Medulla oblongata (tissue), 1 donor: ENCODE data around the gene MSL1.
A peak's percentile ranks its signal among the peaks of the same experiment; 100 is the strongest.
"Not testable (repeated sequence)": the region's sequence is repeated elsewhere in the genome, so short reads cannot be mapped to it uniquely, and the experiment has no call there.

ENCODE experiments used
- DNase-seq: peaks from one replicate; pipeline ENCODE4 v3.0.0-alpha.2; 2015; ENCODE audit errors: extremely low spot score

MSL1 gene

GRCh38 chr17:40124279-40125141 is 2.7 kb downstream of the MSL1 start:
- no peak for DNase-seq

DNA sequence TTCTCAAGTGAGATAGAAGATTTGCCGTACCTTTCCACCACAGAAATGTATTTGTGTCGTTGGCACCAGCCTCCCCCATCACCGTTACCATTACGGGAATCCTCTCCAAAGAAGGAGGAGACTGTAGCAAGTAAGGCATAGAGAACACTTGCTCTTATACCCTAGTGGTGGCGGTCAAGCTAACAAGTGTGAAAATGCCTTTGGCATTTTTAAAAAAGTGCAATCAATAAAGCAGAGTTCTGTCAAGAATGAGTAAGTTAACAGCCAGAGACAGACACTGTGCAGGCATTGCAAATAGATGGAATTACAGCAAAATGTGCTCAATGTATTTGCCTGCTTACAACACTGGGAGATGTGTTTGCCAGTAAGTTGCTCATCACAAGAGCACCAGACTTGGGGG is 7.7 kb downstream of the MSL1 start:
- no peak for DNase-seq

DNA sequence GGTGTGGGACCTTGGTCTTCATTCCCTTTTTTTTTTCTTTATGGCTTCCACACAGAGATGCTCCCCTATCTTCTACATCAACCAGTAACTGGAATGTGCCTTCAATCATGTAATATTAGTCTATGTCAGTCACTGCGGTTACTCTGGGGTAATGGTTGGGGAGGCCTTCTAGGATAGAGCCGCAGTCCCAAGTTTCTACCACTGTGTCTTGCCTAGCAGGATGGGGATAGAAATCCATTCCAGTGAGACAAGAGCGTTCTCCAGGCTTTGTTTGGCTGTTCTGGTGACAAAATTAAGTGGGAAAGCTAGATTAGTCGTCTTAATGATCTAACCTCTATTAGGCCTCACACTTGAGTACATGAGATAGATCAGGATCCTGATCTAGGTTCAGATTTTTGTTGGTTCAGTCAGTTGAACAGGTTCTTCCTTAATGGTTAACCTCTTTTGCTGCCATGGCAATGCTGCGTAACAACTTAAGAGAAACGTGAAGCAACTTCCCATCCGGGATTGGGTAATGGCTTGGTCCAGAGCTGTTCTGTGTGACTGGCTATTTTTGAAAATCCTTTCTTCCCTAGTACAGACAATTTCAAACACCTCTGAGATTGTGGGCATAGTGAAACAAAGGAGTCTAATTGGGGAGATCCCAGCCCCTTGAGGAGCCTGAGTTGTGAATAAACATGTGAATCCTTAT is 8.7 kb downstream of the MSL1 start:
- peak; percentile 76 for DNase-seq

GRCh38 chr17:40134184-40134583 is 12.4 kb downstream of the MSL1 start:
- no peak for DNase-seq

DNA sequence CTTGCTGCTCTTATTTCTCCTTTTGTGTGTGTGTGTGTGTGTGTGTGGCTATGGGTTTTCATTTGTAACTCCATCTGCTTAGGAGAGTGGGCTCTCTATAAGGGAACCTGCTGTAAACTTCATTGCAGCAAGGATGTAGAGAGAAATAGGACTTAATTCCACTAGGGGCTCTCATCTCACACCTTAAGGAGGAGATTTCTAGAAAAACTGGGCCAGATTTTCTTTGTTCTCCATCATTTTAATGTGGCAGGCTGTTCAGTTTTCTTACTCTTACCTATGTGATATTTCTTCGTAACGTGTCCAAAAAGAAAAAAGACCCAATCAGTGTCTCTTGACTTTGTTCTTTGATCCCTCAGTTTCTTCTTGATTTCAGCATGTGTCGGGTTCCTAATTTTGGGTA is 14.0 kb downstream of the MSL1 start:
- no peak for DNase-seq

GRCh38 chr17:40139566-40140058 is 17.8 kb downstream of the MSL1 start:
- DNase-seq: no peak

GRCh38 chr17:40143166-40143565 is 21.4 kb downstream of the MSL1 start:
- DNase-seq: not testable (repeated sequence)

DNA sequence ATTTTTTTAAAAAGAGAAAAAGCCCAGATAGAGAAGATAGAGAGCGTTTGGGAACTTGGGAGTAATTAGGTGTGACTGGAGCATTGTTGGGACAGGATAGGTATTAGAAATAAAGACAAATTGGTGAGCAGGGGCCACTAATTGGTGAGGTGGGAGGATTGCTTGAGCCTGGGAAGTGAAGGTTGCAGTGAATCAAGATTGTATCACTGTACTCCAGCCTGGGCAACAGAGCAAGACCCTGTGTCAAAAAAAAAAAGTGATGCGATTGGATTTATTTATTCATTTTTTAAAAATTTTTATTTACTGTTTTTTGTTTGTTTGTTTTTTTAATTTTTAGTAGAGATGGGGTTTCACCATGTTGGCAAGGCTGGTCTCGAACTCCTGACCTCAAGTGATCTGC is 23.7 kb downstream of the MSL1 start:
- DNase-seq: no peak

- DNase-seq: no peak
Measured at GRCh38 chr17:40148527-40148926, 26.8 kb downstream of the MSL1 start.

DNA sequence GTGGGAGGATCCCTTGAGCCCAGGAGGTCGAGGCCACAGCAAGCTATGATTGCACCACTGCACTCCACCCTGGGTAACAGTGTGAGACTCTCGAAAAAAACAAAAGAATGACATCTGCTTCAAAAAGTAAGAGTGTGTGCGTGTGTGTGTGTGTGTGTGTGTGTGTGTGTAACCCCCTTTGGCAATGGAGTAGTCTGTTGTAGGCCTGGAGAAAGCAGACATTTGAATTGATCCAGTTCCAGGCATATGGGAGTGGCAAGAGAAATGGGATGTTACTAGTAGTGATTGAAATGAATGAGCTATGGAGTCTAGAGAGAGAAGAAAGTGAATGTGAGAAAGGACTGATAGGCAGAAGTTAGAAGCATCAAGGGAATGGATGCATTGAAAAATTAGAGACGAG is 28.5 kb downstream of the MSL1 start:
- DNase-seq: no peak

DNA sequence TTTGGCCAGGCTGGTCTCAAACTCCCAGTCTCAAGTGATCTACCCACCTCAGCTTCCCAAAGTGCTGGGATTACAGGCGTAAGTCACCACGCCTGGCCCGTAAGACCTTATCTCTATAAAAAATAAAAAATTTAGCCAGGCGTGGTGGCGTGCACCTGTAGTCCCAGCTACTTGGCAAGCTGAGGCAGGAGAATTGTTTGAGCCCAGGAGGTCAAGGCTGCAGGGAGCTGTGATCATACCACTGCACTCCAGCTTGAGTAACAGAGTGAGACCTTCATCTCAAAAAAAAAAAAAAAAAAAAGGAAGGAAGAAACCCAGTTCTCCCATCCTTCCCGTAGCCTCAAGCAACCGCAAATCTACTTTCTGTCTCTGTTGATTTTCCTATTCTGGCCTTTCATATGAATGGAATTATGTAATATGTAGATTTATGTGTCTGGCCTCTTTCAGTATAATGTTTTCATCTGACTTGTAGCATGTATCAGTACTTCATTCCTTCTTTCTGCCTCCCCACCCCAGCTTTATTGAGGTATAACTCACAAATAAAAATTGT is 29.7 kb downstream of the MSL1 start:
- DNase-seq: no peak

GRCh38 chr17:40153603-40154236 is 31.9 kb downstream of the MSL1 start:
- DNase-seq: no peak

DNA sequence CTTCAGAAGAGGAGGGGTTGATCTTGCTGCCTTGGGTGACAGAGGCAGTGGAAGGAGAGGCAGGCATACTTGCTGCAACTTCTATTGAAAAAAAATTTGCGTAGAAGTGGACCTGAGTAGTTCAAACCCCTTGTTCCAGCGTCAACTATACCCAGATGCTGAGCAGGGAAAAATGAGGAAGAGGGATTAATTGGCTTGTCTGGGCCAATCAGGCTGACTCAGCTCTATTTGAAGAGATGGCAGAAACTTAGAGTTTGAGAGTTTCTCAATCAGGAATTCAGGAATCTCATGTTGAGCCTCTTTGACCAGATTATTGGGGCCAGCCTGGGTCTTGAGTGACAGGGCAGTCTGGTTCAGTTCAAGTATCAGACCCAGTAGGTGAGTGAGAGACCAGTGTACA is 36.2 kb downstream of the MSL1 start:
- DNase-seq: no peak

DNA sequence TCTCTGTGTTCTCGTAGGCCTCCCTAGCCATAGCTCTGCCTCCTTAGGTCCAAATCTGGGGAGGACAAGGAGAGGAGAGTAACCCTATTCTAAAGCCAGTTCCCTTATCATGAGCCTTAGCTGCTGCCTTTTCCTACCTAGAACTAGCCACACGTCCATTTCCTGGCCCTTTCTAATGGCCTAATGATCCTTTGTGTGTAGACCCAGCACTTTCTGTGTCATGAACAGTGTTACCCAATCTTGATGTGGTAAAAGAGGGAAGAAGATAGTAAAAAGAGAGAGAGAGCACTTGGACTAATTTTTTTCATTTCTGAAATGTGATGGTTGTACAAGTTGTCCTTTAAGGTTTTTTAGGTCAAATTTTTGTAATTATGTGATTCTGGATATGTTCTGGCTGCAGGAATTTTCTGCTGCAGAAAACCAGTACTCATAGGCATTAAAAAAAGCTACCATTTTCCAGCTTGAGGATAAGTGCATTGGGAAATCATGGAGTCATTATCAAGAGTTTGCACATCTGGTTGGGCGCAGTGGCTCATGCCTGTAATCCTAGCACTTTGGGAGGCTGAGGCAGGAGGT is 36.8 kb downstream of the MSL1 start:
- DNase-seq: no peak

GRCh38 chr17:40159456-40159855 is 37.7 kb downstream of the MSL1 start:
- no peak for DNase-seq

- no peak for DNase-seq
Measured at GRCh38 chr17:40167685-40168261, 46.0 kb downstream of the MSL1 start.

DNA sequence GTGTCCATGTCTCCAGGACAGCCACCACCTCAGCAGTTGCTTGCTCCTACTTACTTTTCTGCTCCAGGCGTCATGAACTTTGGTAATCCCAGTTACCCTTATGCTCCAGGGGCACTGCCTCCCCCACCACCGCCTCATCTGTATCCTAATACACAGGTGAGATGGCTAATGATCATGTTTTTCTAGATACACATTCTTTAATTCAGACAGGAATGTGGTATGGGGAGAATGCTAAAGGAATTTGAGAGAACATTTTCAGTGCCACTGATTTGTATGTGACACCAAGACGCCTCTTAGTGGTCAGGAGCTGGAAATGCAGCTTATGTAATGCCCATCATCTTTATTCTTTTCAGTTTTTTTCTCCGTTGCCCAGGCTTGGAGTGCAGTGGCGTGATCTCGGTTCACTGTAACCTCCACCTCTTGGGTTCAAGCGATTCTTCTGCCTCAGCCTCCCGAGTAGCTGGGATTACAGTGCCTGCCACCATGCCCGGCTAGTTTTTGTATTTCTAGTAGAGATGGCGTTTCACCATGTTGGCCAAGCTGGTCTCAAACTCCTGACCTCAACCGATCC is 46.6 kb downstream of the MSL1 start:
- peak; percentile 76 for DNase-seq

GRCh38 chr17:40170325-40170724 is 48.6 kb downstream of the MSL1 start:
- no peak for DNase-seq

- DNase-seq: no peak
Measured at GRCh38 chr17:40171750-40172149, 50.0 kb downstream of the MSL1 start.

DNA sequence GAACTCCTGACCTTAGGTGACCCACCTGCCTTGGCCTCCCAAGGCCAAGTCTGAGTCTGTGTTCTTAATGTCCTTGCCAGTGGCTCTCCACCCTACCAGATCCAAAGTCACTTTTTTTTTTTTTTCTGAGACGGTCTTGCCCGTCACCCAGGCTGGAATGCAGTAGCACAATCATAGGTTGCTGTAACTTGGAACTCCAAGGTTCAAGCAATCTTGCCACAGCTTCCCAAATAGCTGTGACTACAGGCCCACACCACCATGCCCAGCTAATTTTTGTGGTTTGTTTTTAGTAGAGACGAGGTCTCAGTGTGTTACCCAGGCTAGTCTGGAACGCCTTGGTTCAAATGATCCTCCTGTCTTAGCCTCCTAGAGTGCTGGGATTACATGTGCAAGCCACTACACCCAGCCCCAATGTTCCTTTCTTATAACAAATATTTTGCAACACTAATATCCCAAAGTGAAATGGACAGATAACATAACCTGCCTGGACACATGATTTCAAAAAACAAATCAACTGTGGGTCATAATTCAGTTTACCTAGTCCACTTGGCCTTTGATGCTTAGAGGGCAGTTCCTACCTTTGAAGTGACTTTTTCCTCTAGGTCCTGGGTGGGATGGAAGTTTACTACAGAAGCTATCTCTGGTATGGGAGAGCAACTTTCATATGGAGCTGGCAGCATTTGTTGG is 51.5 kb downstream of the MSL1 start:
- no peak for DNase-seq

DNA sequence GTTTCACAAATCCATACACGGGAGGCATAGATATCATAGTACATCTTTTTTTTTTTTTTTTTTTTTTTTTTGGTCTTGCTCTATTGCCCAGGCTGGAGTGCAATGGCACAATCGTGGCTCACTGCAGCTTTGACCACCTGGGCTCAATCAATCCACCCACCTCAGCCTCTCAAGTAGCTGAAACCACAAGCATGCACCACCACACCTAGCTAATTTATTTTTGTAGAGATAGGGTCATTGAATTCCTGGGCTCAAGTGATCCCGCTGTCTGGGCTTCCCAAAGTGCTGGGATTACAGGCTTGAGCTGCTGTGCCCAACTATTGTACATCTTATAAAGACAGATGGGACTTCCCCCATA is 52.0 kb downstream of the MSL1 start:
- DNase-seq: no peak
